Measurements from ENCODE around the gene IL20RB. TPM values are rescaled to one million over a fixed set of nuclear protein-coding genes. Genes with fewer than 3 reads are reported as not detected.

IL20RB gene
- total RNA-seq, 1 donor from 2014 or later, result 3.7 TPM

DNA sequence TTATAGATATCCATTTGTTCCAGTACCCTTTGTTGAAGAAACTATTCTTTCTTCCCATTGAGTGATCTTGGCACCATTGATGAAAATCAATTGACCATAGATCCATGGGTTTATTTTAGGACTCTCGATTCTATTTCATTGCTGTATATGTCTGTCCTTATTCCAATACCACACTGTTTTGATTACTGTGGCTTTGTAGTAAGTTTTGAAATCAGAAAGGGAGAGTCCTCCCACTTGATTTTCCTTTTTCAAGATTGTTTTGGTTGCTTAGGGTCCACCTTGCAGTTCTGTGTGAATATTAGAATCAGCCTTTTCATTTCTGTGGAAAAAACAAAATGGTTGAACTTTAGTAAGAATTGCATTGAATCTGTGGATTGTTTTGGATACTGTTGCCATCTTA, 20.6 kb upstream of the IL20RB start:
- H3K4me3 ChIP-seq, result no peak overlapping the region
- H3K27me3 ChIP-seq, result no peaks in the 10 kb centered on the region
- ATAC-seq (no peak), DNase-seq (no peak)
- peaks cover 15% of the 10 kb centered on the region for H3K4me1 ChIP-seq
- peaks cover 9% of the 10 kb centered on the region for H3K36me3 ChIP-seq
- intact Hi-C loops (cut with DNase I), result no loop called here
- H3K27ac ChIP-seq, result no peak overlapping the region
- TF ChIP-seq CTCF (IDR thresholded peaks at IDR 0.05), result no peak
- no peaks in the 10 kb centered on the region for H3K9me3 ChIP-seq

DNA sequence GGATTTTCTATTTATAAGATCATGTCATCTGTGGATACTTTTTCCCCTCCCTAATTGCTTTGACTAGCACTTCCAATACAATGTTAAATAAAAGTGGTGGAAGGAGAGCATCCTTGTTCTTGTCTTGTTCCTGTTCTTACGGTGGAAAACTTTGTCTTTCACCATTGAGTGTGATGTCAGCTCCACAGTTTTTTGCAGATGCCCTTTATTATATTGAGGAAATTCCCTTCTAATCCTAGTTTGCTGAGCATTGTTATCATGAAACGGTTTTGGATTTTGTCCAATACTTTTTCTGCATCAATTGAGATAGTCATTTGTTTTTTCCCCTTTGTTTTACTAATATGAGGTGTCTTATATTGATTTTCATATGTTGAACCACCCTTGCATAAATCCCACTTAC, 19.9 kb upstream of the IL20RB start:
- intact Hi-C loops (cut with DNase I), result no loop called here
- Histone ChIP-seq H3K9me3 (no peaks in the 10 kb centered on the region), H3K4me3 (no peak overlapping the region), H3K27ac (no peak overlapping the region), H3K4me1 (peaks cover 13% of the 10 kb centered on the region), H3K27me3 (no peaks in the 10 kb centered on the region), H3K36me3 (peaks cover 9% of the 10 kb centered on the region)
- DNase-seq, result no peak
- no peak for ATAC-seq
- TF ChIP-seq CTCF (IDR thresholded peaks at IDR 0.05), result no peak

DNA sequence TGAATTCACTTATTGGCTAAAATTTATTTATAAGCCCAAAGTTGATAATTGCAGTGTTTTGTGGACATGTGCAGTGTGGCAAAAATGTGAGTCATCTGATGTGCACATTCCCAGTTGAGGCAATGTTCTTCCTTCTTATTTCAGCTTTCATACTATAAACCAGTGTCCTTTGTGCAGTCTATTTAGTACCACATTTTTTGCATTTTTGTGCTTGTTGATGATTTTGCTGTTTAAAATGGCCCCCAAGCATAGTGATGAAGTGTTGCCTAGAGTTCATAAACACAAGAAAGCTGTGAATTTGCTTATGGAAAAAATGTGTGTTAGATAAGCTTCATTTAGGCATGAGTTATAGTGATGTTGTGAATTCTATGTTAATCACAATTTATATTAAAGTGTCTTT, 19.4 kb upstream of the IL20RB start:
- peaks cover 16% of the 10 kb centered on the region for H3K4me1 ChIP-seq

DNA sequence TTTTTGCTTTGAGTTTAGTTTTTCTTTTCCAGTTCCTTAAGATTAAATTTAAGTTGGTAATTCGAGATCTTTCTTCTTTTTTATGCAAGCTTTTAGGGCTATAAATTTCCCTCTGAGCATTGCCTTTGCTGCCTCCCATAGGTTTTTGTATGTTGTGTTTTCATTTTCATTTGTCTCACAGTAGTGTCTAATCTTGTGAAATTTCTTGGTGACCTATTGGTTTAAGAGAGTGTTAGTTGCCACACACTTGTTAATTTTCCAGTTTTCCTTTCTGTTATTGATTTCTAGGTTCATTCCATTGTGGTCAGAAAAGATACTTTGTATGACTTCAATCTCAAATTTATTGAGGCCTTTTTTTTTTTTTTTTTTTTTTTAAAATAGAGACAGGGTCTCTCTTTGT, 18.3 kb upstream of the IL20RB start:
- H3K27me3 ChIP-seq, result no peaks in the 10 kb centered on the region
- DNase-seq (no peak), ATAC-seq (no peak)
- peaks cover 26% of the 10 kb centered on the region for H3K4me1 ChIP-seq
- intact Hi-C loops (cut with DNase I), result no loop called here
- no peak overlapping the region for H3K4me3 ChIP-seq
- H3K36me3 ChIP-seq, result peaks cover 9% of the 10 kb centered on the region
- H3K27ac ChIP-seq, result no peak overlapping the region
- no peaks in the 10 kb centered on the region for H3K9me3 ChIP-seq
- TF ChIP-seq CTCF (IDR thresholded peaks at IDR 0.05), result no peak

More for the DNA sequence above, 19.4 kb upstream of the IL20RB start:
- Histone ChIP-seq H3K27me3 (no peaks in the 10 kb centered on the region), H3K9me3 (no peaks in the 10 kb centered on the region), H3K36me3 (peaks cover 9% of the 10 kb centered on the region), H3K4me3 (no peak overlapping the region), H3K27ac (no peak overlapping the region)
- no peak for TF ChIP-seq CTCF (IDR thresholded peaks at IDR 0.05)
- intact Hi-C loops (cut with DNase I), result no loop called here
- no peak for DNase-seq
- peak; percentile 38 for ATAC-seq

DNA sequence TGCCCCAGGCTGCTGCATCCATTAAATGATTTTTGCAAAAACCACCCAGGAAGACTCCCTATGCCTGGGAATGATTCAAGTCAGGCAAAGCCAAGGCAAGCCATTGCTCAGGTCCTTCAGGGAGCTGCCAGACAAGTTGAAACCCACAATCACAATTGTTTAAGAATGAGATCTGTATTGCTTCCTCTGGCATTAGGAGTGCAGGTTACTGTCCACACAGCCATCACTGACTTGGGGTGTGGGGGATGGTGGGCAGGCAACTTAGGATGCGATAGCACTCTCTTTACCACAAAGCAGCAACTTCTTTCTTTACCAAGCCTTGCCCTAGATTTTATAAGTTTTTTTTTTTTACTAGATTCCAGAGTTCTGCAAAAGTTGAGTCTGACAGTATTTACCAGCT, 15.0 kb upstream of the IL20RB start:
- Histone ChIP-seq H3K4me3 (no peak overlapping the region), H3K4me1 (peaks cover 29% of the 10 kb centered on the region), H3K27me3 (no peaks in the 10 kb centered on the region), H3K9me3 (no peaks in the 10 kb centered on the region), H3K27ac (no peak overlapping the region), H3K36me3 (peaks cover 15% of the 10 kb centered on the region)
- TF ChIP-seq CTCF (IDR thresholded peaks at IDR 0.05), result no peak
- intact Hi-C loops (cut with DNase I), result no loop called here
- DNase-seq (no peak), ATAC-seq (peak; percentile 35)

DNA sequence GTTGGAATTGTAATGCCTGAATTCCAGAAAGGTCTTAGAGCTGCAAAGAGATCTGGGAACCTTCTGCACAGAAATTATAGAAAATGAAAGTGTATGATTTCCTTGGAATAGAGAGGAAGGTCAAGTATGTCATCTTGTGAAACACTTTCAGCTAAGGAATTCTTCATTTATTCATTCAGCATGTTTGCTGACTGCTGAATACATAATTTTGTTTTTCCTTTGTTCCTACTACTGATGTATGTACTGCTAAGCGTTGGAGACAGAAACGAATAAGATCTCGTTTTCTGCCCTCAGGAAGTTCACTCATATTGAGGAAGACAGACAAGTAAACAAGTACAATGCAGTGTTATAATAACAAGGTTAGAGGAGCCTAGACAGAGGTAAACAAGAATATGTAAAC, 14.3 kb upstream of the IL20RB start:
- no peak for TF ChIP-seq CTCF (IDR thresholded peaks at IDR 0.05)
- H3K36me3 ChIP-seq, result peaks cover 19% of the 10 kb centered on the region
- no peak overlapping the region for H3K4me3 ChIP-seq
- ATAC-seq (no peak), DNase-seq (no peak)
- peaks cover 26% of the 10 kb centered on the region for H3K4me1 ChIP-seq
- H3K9me3 ChIP-seq, result no peaks in the 10 kb centered on the region
- intact Hi-C loops (cut with DNase I), result no loop called here
- H3K27ac ChIP-seq, result no peak overlapping the region
- H3K27me3 ChIP-seq, result no peaks in the 10 kb centered on the region
